Raji (cell line): ENCODE data around the gene TLL1.

Experiments
- POLR2A ChIP-seq: IDR thresholded peaks from 2 replicates; pipeline ENCODE4 v1.6.1; 2011; ENCODE audit warnings: low read depth, low read length, control low read depth; ENCODE audit not compliant: insufficient read depth

The TLL1 gene

DNA sequence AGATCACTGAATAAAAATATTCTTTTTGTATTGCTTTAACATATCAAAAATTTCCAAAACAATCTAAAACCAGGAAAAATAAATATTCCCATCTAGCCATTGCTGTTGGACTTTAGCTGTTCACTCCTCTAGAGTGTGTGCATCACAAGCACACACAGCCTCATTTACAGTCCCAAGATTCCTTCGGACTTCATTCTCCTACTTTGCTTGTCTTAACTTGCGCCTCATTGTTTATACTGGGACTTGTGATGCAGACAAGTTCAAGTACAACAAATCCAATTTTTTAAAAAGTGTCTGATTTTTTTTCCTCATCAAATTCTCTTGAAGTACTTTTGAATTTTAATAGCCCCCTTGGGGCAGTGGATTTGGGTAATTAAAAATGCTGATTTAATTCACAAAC lies 55.6 kb downstream of the TLL1 start:
- no peak for TF ChIP-seq POLR2A

DNA sequence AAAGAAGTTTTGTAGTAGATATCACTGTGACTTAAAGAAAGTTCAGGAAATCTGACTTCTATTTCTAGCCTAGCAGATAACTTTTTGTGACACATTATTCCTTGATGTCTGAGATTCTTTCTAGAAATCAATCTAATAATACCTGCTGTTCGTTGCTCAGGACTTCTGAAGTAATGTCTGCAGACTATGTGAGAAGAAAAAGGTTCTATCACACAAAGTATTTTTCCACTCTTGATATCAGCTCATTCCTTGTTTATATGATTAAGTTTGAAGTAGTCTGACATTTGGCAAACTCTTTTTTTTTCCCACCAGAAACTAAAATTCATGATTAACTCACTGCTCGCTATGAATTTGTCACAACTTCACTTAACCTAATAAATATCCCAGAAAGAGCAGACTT lies 56.6 kb downstream of the TLL1 start:
- no peak for TF ChIP-seq POLR2A

DNA sequence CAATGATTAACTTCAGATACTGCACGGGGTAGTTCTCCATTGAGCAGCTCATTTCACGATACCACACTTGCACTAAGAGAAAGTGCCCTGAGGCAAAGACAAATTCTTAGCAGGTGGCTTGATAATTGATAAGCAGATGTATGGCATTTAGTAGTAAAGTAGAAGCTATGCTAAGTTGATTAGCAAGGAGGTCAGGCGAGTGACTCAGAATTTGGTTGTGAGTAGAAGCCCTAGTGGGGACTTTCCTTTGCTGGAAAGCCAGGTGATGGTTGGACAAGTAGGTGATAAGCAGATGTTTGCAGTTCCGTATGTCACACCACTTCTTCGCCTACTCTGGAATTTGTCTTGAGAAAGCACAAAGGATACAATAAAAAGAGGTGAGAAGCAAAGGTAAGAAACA lies 58.7 kb downstream of the TLL1 start:
- no peak for TF ChIP-seq POLR2A

DNA sequence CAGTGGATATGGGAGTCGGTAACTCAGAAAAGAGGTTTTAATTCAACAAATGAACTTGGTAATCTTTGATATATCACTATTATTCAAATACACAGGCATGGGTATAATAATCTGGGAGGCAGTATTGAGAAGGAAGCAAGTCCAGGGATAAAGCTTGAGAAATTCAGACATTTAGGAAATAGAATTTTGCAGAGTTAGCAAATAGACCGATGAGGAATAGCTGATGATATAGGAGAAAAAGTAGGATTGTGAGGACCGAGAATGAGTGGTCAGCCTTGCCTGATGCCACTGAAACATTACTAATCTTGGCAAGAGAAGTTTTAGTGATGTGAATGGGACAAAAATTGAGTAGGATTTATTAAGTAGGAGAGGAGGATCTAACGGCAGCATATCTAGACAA lies 71.9 kb downstream of the TLL1 start:
- no peak for TF ChIP-seq POLR2A

DNA sequence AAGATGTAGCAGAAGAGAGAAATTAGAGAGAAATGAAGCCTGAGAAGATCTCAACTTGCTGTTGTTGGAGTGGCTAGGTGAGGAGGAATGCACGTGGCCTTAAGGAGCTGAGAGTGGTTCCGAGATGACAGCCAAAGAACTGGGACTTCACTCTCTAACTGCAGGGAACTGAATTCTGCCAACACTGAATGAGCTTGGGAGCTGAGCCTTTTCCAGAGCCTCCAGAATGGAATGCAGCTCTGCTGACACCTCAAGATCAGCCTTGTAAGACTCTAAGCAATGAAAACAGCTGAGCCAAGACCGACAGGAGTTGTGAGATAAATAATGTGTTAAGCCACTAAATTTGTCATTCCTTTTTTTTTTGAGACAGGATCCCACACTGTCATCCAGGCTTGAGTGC lies 73.0 kb downstream of the TLL1 start:
- TF ChIP-seq POLR2A: no peak

DNA sequence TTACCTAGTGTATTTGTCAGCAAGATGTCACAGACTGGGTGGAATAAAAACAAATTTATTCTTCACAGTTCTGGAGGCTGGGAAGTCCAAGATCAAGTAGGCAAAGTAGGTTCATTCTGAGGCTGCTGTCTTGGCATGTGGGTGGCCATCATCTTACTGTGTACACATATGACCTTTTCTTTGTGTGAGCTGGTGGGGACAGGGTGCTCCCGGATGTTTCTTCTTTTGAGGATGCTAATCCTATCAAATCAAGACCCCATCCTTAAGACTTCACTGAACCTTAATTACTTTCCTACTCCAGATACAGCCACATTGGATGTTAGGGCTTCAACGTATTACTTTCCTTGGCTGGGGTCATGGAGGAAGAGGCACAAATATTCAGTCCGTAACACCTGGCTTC lies 74.0 kb downstream of the TLL1 start:
- no peak for TF ChIP-seq POLR2A

DNA sequence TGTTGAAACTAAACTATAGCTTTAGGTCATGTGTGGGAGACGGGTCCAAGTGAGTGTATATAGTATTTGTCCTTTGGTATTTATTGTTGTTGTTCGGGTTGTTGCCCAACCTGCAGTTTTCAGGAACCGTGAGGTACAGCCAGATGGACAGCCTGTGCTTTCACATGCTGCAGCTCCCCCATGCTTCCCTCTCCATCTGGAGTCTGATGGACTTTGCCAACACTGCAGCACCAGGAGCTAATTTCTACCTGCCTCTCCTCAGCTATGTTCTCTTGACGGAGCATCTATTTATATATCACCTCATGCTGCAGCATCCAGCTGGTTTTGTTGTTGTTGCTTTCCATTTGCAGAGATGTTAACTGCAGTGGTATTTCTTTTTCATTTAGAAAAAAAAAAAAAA lies 80.1 kb downstream of the TLL1 start:
- no peak for TF ChIP-seq POLR2A

DNA sequence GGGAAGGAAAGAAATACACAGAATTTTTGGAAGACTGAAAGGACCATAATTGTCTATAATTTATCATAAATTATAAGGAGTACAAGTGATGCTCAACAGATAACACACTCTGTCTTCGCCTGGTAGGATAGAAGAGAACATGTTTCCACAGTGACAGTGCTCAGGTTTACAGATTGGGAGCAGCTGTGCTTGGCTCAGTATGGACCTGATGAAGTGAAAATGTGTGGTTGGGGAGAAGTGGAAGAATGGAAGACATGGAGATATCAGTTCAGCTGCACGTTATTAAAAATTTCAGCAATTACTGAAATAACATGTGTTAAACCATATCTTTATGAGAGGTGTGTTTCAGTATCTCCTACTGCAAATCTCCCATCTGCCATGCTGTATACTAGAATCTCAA lies 90.6 kb downstream of the TLL1 start:
- no peak for TF ChIP-seq POLR2A

DNA sequence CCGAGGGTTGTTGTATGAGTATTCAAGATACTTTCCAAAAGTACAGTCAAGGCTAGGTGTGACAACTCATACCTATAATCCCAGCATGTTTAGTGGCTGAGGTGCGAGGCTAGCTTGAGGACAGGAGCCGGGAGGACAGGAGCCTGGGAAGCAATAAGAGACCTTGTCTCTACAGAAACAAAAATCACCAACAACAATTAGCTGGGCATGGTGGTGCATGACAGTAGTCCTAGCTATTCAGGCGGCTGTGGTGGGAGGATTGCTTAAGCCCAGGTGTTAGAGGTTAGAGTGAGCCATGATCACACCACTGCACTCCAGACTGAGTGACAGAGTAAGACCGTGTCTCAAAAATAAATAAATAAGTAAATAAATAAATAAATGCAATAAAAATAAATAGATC lies 91.6 kb downstream of the TLL1 start:
- TF ChIP-seq POLR2A: no peak

DNA sequence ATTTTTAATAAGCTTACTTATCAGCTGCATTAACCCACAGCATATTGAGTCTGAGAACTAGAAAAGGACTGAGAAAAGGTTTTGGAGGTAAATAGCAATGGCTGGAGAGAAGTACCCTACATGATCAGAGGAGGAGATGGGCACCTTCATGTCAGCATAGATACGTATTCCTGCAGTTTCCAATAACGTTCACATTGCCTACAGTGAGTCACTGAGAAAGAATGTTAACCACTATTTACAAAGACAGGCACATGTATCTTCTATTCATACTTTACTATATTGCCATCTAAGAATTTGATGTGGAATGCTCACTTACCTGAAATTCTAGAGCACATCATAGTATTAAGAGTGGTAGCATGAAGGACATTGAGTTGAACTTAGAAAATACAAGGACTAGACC lies 92.5 kb downstream of the TLL1 start:
- TF ChIP-seq POLR2A: no peak

DNA sequence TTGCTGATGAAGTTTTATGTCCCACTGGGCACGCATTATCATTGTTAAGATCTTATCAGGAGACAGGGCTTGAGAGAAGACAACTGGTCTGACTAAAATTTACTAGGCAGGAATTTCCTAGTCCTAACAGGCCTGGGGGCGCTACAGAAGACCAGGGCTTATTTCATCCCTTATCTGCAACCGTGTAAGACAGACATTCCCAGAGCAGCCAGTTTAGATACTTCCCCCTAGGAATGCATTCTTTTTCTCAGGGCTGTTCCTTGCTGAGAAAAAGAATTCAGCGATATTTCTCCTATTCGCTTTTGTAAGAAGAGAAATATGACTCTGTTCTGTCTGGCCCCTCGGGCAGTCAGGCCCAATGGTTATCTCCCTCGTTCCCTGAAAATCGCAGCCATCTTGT lies 93.8 kb downstream of the TLL1 start:
- no peak for TF ChIP-seq POLR2A

DNA sequence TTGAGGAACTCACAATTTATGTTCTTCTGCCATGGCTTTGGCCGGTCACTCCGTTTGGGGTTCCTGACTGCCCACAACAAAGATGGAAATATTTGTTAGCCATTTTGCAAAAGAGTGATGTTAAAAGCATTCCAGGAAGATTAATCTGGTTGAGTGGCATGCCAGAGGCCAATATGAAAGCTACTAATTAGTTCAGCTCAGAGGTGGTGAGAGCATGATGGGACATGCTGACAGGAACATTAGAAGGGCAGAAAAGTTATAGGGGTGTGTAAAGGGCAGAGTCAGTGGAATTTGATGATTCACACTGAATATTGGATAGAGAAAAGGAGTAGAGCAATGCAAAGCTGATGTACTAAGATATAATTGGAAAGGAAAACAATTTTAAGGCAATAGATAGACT lies 94.4 kb downstream of the TLL1 start:
- TF ChIP-seq POLR2A: no peak

DNA sequence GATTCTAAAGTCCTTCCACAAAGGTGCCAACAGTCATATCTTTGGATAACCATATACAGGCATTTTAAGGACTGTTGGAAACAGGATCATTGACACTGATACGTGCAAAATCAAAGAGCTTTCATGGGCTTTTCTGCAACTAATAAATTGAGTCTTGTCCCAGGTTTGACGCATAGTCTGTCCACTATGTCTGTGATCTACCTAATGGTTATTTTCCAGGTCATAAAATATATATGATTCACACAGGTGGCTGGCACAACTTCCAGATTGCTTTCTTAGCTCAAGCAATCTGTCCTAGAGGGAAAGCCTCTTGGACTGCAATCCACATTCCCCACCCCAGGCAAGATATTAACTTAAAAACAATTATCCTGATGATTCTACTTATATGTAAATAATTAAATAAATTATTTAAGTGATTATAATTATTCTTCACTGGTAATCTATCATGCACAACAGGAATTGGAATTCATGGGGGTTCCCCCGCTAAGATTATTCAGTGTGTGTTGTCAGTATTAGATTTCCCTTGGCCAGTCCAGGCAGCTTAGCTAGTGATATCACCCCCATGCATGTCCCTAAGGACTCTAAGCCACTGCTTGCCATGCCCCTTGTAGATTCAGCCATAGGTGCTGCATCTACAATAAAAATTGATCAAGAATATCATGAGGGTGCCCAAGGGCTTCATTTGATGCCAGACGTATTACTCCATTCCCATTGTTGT lies 97.8 kb downstream of the TLL1 start:
- TF ChIP-seq POLR2A: no peak

DNA sequence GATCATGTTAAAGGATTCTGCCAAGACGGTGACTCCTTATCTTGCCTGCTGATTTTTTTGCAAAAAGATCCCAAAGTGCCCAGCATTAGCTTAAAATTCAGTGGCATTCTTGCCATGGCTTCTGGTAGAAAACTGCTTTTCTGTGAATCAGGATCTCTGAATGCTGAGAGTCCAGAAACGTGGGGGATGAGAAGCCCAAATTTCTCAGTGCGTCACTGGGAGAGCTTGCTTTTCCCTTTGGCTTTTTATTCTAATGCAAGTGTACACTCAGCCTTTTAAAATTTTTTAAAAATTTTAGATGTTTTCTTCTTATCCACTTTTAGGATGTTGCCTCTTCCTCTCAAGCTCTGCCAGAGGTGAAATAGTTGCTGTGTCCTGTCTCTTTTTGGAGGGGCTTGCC lies 98.4 kb downstream of the TLL1 start:
- no peak for TF ChIP-seq POLR2A

DNA sequence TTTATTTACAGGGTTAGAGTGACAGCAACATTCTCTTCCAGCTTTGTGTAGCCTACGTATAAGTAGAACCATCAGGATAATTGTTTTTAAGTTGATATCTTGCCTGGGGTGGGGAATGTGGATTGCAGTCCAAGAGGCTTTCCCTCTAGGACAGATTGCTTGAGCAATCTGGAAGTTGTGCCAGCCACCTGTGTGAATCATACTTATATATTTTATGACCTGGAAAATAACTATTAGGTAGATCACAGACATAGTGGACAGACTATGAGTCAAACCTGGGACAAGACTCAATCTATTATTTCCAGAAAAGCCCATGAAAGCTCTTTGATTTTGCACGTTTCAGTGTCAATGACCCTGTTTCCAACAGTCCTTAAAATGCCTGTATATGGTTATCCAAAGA lies 98.9 kb downstream of the TLL1 start:
- no peak for TF ChIP-seq POLR2A

DNA sequence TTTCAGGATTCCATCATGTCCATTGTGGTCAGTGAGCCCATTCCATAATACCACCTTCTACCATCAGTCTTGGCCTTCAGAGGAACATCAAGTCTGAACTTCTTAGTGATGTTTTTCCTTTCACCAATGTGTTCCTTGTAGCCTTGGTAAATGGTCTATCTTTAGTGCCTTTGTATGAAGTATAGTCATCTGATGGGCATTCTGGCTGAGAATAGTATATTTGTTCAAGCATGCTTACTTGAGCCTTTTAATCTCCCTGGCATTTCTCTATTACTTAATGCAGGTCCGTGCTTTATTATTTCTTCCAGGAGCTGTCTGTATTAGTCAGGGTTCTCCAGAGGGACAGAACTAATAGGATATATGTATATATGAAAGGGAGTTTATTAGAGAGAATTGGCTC lies 99.7 kb downstream of the TLL1 start:
- no peak for TF ChIP-seq POLR2A

DNA sequence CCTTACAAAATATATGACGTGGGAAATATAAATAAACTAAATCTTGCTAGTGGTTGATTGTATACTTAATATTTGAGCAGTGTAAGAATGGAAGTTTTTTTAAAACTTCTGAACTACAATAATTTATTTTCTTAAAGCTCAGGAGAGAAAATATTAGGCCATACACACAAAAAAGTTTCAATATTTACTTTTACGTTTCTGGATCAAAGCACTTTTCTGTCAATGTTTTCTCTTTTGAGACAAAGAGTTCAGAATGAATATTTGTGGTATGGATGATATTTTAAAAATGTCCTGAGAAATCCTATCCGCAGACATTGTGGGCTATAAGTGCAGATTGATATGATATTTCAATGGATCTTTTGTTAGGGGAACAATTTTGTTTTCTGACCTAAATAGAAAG lies 109.9 kb downstream of the TLL1 start:
- no peak for TF ChIP-seq POLR2A
